HepG2 (cell line): ENCODE measurements around the gene KDELR3. TPM values are rescaled to one million over a fixed set of nuclear protein-coding genes. Genes with fewer than 3 reads are reported as not detected.

Experiments used
- AKAP8 ChIP-seq: sonication (generic); formaldehyde crosslinking; IDR thresholded peaks from 2 replicates; pipeline ENCODE4 v1.5.1; 2020; ENCODE audit warnings: mild to moderate bottlenecking, missing genetic modification reagents
- ARNT2 ChIP-seq: sonication (generic); formaldehyde crosslinking; IDR thresholded peaks from 2 replicates; pipeline ENCODE4 v1.8.0; 2022; ENCODE audit warnings: mild to moderate bottlenecking, low read depth, missing genetic modification reagents, moderate library complexity
- CREB1 ChIP-seq, 2 experiments: fragments of 450-650 bp in 1 of 2; IDR thresholded peaks; 2 replicates each; pipeline ENCODE4 v1.6.1; 2016 to 2017; ENCODE audit warnings: control low read depth in 1 of 2, mild to moderate bottlenecking in 1 of 2, missing compliant biosample characterization in 1 of 2, missing genetic modification characterization in 1 of 2
- DMAP1 ChIP-seq: IDR thresholded peaks from 2 replicates; pipeline ENCODE4 v1.6.1; 2016
- EHMT2 ChIP-seq: fragments of 200-600 bp; sonication (generic); IDR thresholded peaks from 2 replicates; pipeline ENCODE4 v1.7.0; 2017; ENCODE audit warnings: antibody characterized with exemption, low read depth, low read length, borderline replicate concordance
- FOXO1 ChIP-seq: sonication (generic); formaldehyde crosslinking; IDR thresholded peaks from 2 replicates; pipeline ENCODE4 v1.4.0; 2020; ENCODE audit warnings: missing genetic modification reagents
- HES4 ChIP-seq: sonication (generic); formaldehyde crosslinking; IDR thresholded peaks from 2 replicates; pipeline ENCODE4 v1.9.0; 2021; ENCODE audit warnings: mild to moderate bottlenecking, missing genetic modification reagents, borderline replicate concordance
- MED8 ChIP-seq: sonication (generic); formaldehyde crosslinking; IDR thresholded peaks from 2 replicates; pipeline ENCODE4 v1.8.1; 2023; ENCODE audit warnings: mild to moderate bottlenecking, missing genetic modification reagents; ENCODE audit not compliant: insufficient replicate concordance
- PHB2 ChIP-seq: fragments of 450-650 bp; IDR thresholded peaks from 2 replicates; pipeline ENCODE4 v1.6.1; 2018; ENCODE audit not compliant: partially characterized antibody
- POLR2AphosphoS5 ChIP-seq: IDR thresholded peaks from 2 replicates; pipeline ENCODE4 v1.6.1; 2012; ENCODE audit warnings: low read depth, low read length
- REST ChIP-seq, 2 experiments: IDR thresholded peaks; 2 replicates each; pipeline ENCODE4 v1.6.1; 2011 to 2012; ENCODE audit warnings: low read length in 2 of 2, borderline replicate concordance in 1 of 2, low read depth in 1 of 2, mild to moderate bottlenecking in 1 of 2, moderate library complexity in 1 of 2
- SP1 ChIP-seq, 2 experiments: fragments of 450-650 bp in 1 of 2; sonication (generic) in 1 of 2; formaldehyde crosslinking in 1 of 2; IDR thresholded peaks; 2 replicates each; pipeline versions ENCODE4 v1.4.0 to v1.6.1; 2016 to 2020; ENCODE audit warnings: missing genetic modification reagents in 1 of 2
- STAG1 ChIP-seq: sonication (generic); formaldehyde crosslinking; IDR thresholded peaks from 2 replicates; pipeline ENCODE4 v1.4.0; 2020; ENCODE audit warnings: missing genetic modification reagents
- TBX2 ChIP-seq: sonication (generic); formaldehyde crosslinking; IDR thresholded peaks from 2 replicates; pipeline ENCODE4 v1.5.0; 2020; ENCODE audit warnings: missing genetic modification reagents, mild to moderate bottlenecking, borderline replicate concordance
- ZNF562 ChIP-seq: sonication (generic); formaldehyde crosslinking; IDR thresholded peaks from 2 replicates; pipeline ENCODE4 v1.8.0; 2022; ENCODE audit warnings: missing genetic modification reagents, borderline replicate concordance
- ZNF569 ChIP-seq: sonication (generic); formaldehyde crosslinking; IDR thresholded peaks from 2 replicates; pipeline ENCODE4 v1.5.0; 2020; ENCODE audit warnings: mild to moderate bottlenecking, missing genetic modification reagents, moderate library complexity, borderline replicate concordance
- polyA plus RNA-seq, 8 experiments: library from polyadenylated mRNA; depleted of rRNA in 3 of 8; stranded (reverse) in 7 of 8; unstranded in 1 of 8; fragments of >200 nt; fragmentation: Illumina TruSeq in 4 of 8; extraction: Trizol in 4 of 8; gene quantifications; 2 replicates each; pipeline versions ENCODE4 v1.2.1 to v1.2.3, GENCODE V29; 2011 to 2016; ENCODE audit warnings: low read depth in 4 of 8, missing spikeins in 1 of 8, mixed read lengths in 1 of 8; ENCODE audit not compliant: insufficient read depth in 1 of 8
- total RNA-seq, 5 experiments: library from RNA; depleted of rRNA; stranded (reverse); fragments of >200 nt; fragmentation: Illumina TruSeq; extraction: Trizol; gene quantifications; 2 replicates each; pipeline ENCODE4 v1.2.3, GENCODE V29; 2016; ENCODE audit warnings: low read depth in 1 of 5
- TF ChIP-seq, protein P1 (sequence below): sonication (generic); formaldehyde crosslinking; IDR thresholded peaks from 2 replicates; pipeline ENCODE4 v1.8.1; 2022; ENCODE audit warnings: low read depth, mild to moderate bottlenecking, missing genetic modification reagents
- TF ChIP-seq, protein P2 (sequence below): sonication (generic); formaldehyde crosslinking; IDR thresholded peaks from 2 replicates; pipeline ENCODE4 v1.4.0; 2020; ENCODE audit warnings: missing genetic modification reagents

KDELR3 gene
- total and polyA plus RNA-seq, 2 of the 13 experiments (the other 11 are each of a cell fraction or from before 2014, with no cell fraction given), result 24.2 to 65.7 TPM

DNA sequence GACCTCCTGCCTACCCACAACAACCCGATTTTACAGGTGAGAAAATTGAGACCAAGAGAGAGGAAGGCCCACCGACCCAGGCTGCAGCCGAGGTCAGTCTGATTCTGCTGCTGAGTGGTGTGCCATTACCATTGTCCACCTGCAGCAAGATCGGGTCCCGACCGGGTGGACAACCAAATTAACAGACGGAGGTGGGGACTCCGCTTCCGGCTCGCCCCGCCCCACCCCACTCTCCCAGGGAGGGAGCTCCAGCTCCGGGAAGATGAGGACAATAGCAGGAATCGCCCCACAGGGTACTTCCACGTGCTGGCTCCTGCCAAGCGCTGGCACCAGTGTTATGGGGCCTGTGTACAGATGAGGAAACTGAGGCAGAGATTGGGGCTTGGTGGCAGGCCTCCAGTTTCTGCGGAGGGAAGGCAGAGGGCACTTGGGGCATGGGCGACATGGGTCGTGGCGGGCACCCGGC, 425 bp upstream of the KDELR3 start (continued):
- TF ChIP-seq, protein P1, sequence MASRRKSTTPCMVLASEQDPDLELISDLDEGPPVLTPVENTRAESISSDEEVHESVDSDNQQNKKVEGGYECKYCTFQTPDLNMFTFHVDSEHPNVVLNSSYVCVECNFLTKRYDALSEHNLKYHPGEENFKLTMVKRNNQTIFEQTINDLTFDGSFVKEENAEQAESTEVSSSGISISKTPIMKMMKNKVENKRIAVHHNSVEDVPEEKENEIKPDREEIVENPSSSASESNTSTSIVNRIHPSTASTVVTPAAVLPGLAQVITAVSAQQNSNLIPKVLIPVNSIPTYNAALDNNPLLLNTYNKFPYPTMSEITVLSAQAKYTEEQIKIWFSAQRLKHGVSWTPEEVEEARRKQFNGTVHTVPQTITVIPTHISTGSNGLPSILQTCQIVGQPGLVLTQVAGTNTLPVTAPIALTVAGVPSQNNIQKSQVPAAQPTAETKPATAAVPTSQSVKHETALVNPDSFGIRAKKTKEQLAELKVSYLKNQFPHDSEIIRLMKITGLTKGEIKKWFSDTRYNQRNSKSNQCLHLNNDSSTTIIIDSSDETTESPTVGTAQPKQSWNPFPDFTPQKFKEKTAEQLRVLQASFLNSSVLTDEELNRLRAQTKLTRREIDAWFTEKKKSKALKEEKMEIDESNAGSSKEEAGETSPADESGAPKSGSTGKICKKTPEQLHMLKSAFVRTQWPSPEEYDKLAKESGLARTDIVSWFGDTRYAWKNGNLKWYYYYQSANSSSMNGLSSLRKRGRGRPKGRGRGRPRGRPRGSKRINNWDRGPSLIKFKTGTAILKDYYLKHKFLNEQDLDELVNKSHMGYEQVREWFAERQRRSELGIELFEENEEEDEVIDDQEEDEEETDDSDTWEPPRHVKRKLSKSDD (CRISPR knock-in tag), result no peak
- no peak for TF ChIP-seq POLR2AphosphoS5
- TF ChIP-seq ZNF569 (CRISPR knock-in tag), result no peak
- TF ChIP-seq PHB2, result no peak
- TF ChIP-seq FOXO1 (CRISPR knock-in tag), result 0 out of 2 replicates have a peak, but pooled peaks have one; percentile 1
- no peak for TF ChIP-seq MED8
- TF ChIP-seq HES4 (CRISPR knock-in tag), result no peak
- TF ChIP-seq ZNF562 (CRISPR knock-in tag), result no peak
- TF ChIP-seq, protein P2, sequence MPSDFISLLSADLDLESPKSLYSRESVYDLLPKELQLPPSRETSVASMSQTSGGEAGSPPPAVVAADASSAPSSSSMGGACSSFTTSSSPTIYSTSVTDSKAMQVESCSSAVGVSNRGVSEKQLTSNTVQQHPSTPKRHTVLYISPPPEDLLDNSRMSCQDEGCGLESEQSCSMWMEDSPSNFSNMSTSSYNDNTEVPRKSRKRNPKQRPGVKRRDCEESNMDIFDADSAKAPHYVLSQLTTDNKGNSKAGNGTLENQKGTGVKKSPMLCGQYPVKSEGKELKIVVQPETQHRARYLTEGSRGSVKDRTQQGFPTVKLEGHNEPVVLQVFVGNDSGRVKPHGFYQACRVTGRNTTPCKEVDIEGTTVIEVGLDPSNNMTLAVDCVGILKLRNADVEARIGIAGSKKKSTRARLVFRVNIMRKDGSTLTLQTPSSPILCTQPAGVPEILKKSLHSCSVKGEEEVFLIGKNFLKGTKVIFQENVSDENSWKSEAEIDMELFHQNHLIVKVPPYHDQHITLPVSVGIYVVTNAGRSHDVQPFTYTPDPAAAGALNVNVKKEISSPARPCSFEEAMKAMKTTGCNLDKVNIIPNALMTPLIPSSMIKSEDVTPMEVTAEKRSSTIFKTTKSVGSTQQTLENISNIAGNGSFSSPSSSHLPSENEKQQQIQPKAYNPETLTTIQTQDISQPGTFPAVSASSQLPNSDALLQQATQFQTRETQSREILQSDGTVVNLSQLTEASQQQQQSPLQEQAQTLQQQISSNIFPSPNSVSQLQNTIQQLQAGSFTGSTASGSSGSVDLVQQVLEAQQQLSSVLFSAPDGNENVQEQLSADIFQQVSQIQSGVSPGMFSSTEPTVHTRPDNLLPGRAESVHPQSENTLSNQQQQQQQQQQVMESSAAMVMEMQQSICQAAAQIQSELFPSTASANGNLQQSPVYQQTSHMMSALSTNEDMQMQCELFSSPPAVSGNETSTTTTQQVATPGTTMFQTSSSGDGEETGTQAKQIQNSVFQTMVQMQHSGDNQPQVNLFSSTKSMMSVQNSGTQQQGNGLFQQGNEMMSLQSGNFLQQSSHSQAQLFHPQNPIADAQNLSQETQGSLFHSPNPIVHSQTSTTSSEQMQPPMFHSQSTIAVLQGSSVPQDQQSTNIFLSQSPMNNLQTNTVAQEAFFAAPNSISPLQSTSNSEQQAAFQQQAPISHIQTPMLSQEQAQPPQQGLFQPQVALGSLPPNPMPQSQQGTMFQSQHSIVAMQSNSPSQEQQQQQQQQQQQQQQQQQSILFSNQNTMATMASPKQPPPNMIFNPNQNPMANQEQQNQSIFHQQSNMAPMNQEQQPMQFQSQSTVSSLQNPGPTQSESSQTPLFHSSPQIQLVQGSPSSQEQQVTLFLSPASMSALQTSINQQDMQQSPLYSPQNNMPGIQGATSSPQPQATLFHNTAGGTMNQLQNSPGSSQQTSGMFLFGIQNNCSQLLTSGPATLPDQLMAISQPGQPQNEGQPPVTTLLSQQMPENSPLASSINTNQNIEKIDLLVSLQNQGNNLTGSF (CRISPR knock-in tag), result no peak
- TF ChIP-seq REST (IDR thresholded peaks at IDR 0.05; ENCODE audit: borderline replicate concordance in 1 of 2, low read depth in 1 of 2, low read length in 2 of 2), result no peak
- no peak for TF ChIP-seq STAG1 (CRISPR knock-in tag)
- TF ChIP-seq AKAP8 (CRISPR knock-in tag), result no peak
- TF ChIP-seq TBX2 (CRISPR knock-in tag), result 0 out of 2 replicates have a peak, but pooled peaks have one; percentile 13
- no peak for TF ChIP-seq EHMT2
- TF ChIP-seq DMAP1 (CRISPR knock-in tag), result peak; percentile 37; the same call in 1 of the 2 replicates
- no peak for TF ChIP-seq SP1 (IDR thresholded peaks at IDR 0.05)
- TF ChIP-seq SP1 (CRISPR knock-in tag; IDR thresholded peaks at IDR 0.05), result 0 out of 2 replicates have a peak, but pooled peaks have one; percentile 13
- TF ChIP-seq CREB1 (IDR thresholded peaks at IDR 0.05), result no peak
- no peak for TF ChIP-seq CREB1 (CRISPR knock-in tag; IDR thresholded peaks at IDR 0.05)
- TF ChIP-seq ARNT2 (CRISPR knock-in tag), result peak; percentile 60; the same call in 1 of the 2 replicates
